NCI-H1436 (cell line): ENCODE measurements around the gene ROR2.
"Not testable (repeated sequence)": the region's sequence is repeated elsewhere in the genome, so short reads cannot be mapped to it uniquely, and the experiment has no call there.

ENCODE experiments used
- DNase-seq: peaks from one replicate; lab custom pipeline; 2025; lab: John Stamatoyannopoulos, UW

Gene ROR2

DNA sequence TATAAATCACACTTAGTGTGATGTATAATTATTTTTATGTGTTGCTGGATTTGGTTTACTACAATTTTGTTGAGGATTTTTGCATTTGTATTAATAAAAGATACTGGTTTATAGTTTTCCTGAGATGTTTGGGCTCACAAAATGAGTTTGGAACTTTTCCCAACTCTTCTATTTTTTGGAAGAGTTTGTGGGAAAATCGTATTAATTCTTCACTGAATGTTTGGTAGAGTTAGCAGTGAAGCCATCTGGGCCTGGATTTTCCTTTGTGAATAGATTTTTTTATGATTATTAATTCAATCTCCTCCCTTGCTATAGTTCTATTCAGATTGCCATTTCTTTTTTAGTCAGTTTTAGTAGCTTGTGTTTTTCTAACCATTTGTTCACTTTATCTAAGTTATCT, 324.7 kb downstream of the ROR2 start:
- no peak for DNase-seq

DNA sequence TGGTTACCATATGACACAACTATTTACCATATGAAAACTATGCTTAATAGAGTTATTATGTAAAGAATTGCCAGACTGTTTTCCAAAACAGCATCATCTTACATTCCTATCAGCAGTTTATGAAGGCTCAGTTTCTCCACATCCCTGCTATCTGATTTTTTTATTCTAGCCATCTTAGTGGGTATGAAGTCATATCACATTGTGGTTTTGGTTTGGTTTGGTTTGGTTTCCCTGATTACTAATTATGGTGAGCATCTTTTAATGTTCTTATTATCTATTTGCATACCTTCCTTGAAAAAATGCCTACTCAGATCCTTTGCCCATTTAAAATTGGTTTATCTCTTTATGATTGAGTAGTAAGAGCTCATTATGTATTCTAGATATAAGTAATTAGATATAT, 327.0 kb downstream of the ROR2 start:
- DNase-seq, result no peak

DNA sequence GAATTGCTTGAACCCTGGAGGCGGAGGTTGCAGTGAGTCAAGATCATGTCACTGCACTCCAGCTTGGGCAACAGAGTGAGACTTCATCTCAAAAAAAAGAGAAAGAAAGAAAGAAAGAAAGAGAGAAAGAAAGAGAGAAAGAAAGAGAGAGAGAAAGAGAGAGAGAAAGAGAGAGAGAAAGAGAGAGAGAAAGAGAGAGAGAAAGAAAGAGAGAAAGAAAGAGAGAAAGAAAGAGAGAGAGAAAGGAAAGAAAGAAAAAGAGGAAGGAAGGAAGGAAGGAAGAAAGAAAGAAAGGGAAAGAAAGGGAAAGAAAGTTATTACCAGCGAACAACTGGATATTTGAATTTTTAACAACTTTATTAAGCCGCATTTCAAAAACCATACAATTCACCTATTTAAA, 327.9 kb downstream of the ROR2 start:
- not testable (repeated sequence) for DNase-seq

DNA sequence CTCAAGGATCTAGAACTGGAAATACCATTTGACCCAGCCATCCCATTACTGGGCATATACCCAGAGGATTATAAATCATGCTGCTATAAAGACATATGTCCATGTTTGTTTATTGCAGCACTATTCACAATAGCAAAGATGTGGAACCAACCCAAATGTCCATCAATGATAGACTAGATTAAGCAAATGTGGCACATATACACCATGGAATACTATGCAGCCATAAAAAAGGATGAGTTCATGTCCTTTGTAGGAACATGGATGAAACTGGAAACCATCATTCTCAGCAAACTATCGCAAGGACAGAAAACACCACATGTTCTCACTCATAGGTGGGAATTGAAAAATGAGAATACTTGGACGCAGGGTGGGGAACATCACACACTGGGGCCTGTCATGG, 336.0 kb downstream of the ROR2 start:
- not testable (repeated sequence) for DNase-seq

DNA sequence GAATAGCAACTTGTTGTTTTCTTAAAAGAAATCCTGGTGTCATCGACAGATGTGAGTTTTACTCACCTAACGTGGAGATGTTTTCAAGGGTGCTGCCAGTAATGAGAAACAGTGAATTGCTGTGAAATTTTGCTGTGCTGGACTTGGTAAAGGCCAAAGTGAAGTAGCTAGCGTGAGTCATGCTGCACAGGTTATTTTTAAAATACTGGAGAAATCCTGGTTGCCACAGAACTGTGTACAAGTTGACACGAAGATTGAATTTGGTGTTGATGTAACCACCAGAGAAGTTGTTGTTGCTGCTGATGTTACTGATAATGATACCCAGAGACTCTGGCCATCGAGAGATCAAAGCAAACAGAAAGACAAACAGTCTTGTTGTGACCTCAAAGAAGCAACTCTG, 338.4 kb downstream of the ROR2 start:
- DNase-seq, result no peak

DNA sequence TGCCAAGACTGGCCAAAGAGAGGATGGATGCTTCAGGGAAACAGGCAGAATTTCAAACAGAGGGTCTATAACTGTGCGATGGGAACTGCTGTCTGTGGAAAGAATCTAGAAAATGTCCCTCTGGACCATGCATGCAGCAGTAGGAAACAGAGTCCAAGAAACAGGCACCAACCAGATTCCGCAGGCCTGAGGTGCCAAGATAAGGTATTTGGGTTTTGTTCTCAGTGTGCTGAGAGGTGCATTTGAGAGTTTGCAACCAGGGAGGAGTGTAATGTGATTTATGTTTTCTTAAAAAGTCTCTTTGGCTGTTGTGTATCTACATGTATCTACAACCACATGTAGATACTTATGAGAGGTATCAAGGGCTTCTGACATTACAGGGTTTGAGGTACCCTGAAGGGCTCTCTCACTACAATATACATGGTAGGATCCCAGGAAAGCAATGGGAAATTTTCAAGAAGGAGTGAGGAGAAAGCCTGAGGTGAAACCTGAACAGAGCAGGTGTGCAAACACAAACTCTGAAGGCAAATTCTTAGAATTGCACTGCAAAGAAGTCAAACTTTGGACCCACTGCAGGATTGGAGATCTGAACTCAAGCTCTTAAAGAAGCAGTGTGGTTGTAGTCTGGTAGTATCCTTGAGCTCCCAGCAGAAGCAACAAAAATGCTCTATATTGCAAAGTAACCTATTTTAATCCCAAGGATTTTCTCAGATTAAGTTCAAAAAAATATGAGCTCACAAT, 343.6 kb downstream of the ROR2 start:
- no peak for DNase-seq

DNA sequence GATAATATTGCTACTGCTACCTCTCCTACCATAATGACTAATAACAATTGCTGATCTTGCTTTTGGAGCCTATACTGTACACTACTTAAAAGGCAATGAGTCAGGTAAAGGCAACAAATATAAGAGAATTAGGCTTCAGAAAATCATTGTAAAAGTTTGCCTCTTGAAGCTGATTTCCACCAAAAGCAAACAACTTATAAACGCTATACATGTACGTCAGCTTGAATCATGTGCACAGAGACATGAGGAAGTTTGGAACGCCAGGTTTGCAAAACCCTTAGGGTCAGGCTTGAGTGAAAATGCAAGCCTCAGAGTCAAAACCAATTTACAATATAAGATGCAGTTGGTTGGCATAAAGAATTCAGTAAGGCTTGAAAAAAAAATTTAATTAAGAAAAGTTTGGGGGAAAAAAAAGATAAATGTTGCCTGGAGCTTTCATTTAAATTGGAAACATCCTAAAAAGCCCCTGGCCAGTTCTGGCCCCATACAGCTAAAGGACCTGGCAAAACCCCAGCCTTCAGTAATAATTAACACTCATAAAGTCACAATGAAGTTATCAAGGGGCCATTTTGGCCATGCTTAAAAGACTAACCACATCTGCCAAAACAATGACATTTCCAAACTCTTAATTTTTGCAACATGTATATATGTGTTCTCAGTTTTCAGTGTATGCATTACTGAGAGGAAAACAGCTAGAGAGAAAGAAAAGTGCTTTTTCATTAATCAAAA, 345.4 kb downstream of the ROR2 start:
- DNase-seq, result no peak

DNA sequence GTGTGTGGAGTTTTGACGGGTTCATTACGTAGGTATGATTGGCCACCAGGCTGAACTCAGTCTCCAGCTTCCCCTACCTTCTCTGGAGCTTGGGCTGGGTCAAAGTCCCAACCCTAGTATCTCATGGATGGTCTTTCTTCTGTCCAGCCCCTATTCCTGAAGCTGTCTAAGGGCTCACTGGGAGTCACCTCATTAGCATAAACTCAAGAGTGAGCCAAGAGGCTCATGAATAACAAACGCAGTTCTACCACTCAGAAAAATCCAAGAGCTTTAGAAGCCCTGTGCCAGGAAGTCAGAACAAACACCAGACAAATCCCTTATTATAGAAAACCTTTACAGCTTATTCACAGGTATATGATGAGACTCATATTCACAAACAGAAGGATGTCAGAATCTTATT, 346.1 kb downstream of the ROR2 start:
- DNase-seq, result no peak

DNA sequence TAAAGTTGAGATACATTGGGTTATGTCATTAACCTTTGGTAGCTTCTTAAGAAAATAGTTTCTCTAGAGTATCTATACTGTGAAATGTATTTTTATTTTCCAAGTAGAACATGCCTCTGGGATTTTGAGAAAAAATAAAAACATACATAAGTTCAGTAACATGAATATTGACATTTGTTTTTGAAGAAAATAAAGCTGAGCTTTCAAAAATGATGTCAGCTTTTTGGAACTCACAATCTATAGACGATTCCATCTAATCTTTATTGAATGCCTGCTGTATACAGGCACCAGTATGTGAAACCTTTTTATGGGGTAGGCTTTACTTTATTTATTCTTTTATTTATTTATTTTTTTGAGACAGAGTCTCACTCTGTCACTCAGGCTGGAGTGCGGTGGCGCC, 350.5 kb downstream of the ROR2 start:
- no peak for DNase-seq

DNA sequence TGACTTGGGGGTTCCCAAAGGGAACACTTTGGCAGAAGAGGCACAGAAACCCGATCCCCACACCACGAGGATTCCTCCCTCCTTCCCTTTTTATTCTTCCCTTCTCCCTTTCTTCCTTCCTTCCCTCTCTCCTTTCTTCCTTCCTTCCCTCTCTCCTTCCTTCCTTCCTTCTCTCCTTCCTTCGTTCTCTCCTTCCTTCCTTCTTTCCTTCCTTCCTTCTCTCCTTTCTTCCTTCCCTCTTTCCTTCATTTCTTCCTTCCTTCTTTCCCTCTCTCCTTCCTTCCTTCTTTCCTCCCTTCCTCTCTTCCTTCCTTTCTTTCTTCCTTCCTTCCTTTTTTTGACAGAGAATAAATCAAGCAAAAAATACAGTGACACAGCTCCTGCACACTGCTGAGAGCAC, 358.4 kb downstream of the ROR2 start:
- DNase-seq, result no peak

DNA sequence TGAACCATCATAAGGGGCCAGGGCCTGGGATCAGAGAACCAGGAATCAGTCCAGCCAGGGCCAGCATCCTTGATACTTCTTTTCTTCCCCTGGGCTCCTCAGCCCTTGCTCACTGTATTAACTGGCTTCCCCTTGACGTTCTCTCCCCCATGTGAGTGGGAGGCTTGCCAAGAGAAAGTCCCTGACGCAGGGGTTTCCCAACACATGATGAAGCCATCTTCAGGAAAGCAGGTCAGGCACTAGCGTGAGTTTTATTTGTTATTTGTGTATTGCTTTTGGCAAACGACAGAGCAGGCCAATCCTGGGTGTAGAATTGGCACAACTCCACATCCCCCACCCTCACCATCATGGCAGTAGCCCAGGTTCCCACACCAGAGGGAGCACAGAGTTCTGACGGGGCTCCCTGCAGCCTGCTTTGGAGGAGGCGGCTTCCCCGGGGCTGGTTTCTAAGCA, 360.9 kb downstream of the ROR2 start:
- DNase-seq, result no peak

DNA sequence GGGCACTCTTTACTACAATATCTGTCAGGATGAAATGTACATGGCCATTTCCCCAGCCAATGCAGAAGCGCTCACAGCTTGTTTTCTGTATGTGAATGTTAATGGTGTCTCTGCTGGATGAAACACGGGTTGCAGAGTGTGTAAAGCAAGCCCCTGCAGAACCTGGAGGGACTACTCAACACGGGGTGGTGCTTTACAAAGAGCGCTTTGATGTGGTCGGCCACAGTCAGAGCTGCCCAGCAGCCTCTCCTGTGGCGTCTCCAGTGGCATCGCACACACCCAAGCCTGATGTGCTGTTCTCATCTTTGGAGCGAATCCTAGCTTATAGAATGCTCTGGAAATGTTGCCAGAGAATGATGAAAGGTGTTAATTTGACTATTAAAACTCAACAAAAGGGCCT, 363.7 kb downstream of the ROR2 start:
- DNase-seq, result no peak

DNA sequence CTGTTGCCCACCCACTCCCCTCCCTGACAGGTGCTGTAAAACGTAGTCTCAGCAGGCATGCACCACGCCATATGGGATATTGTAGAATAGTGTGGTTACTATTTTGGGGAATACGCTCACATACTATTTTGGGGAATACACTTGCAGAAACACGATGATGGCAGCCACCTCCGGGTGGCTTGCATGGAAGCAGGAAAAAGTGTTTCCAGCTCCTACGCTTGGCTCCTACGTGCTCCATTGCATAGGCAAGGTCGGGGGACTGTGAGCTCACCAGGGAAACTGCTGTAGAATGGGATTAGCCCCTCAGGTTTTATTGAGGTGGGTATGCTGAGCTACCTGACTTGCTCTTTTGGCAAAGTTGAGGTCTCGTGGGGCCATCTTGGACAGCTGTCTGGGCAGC, 366.1 kb downstream of the ROR2 start:
- DNase-seq, result no peak

DNA sequence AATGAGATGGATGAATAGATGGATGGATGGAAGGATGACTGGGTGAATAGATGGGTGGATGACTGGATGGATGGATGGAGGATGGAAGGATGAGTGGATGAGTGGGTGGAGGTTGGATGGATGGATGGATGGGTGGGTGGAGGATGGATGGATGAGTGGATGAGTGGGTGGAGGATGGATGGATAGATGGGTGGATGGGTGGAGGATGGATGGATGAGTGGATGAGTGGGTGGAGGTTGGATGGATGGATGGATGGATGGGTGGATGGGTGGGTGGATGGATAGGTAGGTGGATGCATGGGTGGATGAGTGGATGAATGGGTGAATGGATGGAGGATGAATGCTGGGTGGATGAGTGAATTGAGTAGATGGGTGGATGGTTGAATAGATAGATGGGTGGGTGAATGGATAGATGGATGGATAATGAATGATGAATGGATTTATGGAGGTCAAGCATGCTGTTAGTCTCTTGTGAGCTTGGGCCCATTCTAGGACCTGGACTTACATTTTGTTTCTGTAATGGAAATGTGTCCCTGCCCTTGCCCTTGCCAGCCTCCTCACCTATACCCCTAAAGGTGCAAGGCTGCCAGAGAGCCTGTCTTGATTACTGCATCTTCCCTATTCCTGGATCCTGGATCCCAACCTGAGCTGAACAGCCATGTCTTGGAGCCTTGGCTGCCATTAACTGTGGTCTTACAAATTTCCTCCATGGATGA, 366.7 kb downstream of the ROR2 start:
- no peak for DNase-seq

DNA sequence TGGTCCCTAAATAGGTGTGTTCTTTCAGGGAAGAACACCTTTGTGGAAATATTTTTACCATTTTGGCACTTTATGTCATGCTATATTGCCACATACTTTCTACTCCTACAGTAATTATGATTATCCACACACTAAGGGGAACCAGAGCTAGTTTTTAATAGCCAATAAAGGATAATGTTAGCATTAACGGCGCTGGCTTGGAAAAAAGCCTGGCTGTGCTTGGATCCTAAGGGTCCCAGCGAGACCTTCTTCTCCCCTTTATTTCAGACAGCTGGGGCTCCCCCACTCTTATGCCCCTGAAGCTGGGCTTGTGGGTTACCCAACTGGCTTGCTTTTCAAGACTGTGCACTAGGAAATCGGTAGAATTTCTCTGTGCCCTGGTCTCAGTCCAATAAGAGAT, 367.8 kb downstream of the ROR2 start:
- no peak for DNase-seq

DNA sequence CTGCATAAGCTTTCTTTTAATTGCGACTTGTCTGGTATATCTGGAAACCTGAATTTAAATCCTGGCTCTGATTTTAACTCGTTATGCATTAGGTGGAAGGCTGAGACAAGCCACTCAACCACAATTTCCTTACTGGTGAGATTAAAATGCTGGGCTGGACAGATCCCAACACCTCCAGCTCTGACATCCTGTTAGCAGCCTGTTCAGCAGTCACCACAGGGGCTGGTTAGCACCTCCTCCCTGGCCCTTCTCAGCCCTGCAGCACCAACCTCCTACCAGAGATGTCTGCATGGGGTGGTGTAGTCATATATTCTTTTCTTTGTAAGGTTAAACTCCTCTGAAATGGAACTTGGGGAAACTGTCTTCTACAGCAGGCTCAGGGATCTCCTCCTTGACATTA, 369.9 kb downstream of the ROR2 start:
- no peak for DNase-seq

DNA sequence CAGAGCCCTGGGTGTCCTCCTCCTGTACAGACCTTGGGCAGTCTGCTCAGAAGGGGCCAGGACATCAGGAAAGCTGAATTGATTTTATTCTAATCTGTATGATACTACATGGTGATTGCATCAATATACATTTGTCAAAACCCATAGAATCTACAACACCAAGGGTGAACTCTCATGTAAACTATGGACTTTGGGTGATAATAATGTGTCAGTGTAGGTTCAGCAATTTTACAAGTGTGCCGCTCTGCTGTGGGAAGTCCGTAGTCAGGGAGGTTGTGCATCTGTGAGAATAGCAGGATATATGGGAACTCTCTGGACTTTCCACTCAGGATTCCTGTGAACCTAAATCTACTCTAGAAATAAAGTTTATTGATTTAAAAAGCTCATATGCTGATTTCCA, 371.1 kb downstream of the ROR2 start:
- DNase-seq, result no peak

DNA sequence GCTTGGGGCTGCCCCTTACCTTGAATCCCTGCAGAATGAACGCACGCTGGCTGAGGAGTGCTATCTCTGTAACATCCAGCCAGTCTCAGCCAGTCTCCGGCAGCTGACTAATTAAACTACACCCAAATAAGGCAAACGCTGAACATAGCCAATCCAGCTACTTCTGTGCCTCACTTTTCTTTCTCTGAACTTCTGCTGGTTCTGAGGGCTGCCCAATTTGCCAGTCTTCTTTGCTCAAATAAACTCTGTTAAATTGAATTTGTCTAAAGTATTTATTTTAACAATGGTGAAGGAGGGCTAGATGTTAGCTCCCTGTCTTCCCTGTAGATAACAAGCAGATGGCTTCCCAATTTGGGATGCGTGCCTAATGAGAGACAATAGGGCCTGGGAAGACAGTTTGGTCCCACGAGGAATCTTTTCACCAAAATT, 372.4 kb downstream of the ROR2 start:
- no peak for DNase-seq

DNA sequence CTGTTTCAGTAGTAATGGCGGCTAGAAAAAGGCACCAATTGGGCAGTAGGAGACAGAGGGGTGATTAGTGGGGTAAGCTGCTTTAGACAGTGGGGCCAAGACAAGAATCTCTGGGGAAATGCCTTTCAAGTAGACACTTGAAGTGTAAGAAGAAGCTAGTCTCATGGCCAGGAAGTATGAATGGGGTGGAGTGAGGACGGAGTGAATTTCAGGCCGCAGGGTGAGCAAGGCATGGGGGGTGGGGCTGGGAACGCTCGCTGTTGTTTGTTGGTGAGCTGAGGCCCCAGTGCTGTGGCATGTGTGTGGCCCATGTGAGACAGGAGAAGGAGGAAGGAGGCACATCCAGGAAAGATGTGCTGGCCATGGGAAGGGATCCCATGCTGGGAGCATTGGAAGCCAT, 377.2 kb downstream of the ROR2 start:
- DNase-seq, result no peak

DNA sequence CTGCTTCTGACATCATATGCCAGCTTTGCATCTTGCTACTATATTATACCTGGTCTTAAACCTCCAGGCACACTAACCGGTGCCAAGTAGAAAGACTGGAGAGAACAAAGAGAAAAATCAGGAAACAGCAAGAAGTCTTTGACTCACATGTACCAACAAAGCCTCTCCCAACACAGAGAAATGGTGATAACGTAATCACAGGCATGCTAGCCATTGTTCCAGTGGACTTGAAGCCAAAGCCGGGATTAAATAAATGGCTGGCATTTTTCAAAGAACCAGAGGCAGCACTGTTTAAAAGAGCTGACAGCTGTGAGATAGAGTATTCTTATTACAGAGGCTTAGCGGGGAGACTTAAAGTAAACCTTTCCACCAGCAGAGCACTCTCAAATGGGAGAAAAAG, 378.0 kb downstream of the ROR2 start:
- no peak for DNase-seq

DNA sequence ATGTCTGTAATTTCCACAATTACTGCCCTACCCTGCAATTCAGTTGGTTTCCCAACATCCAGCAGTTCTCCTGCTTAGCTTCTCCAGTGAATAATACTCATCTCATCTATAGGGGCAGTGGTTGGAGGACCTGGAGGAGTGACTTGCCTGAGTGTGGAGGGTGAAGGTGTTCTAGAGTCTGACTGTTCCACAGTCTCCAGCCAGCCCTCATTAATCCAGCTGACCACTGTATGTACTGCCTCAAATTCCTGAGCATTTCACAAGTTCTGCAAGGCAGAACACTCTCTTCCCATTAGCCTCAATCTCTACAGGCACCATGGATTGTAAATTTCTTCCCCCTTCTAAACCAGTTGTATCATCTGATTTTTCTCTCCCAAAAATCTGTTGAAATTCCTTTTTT, 379.0 kb downstream of the ROR2 start:
- no peak for DNase-seq

DNA sequence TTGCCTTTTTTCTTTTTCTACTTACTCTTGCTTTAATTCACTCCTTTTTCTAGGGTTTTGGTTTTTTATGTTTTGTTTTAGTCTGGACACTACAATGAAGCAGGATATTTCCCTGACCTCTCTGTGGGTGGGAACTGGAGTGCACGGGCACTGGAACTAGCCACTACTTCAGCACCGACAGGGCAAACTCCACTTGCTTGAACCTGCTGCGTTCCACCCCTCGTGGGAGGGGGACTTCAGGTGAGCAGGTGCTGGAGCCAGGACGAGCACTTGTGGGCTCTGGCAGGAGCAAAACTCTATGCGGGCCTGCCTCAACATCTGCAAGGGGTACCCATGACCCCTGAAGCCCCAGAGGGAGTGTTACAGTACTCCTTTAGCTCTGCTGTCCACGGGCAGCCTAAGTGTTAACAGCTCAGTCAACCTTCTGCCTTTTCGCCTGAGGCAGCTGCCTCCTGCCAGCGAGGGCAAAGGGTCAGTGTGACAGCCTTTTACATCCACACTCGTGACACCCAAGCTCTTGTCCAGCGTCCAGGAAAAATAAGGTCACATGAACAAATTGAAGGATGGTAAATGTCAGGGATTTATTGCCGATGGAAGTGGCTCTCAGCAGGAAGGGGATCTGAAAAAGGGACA, 382.3 kb downstream of the ROR2 start:
- no peak for DNase-seq
